Ishikawa (cell line): Measurements from ENCODE around the gene CRYGN.

Experiments
- EGR1 ChIP-seq: IDR thresholded peaks from 2 replicates; pipeline ENCODE4 v1.6.1; 2012
- EP300 ChIP-seq: IDR thresholded peaks from 2 replicates; pipeline ENCODE4 v1.6.1; 2012; ENCODE audit warnings: borderline replicate concordance
- NFIC ChIP-seq: IDR thresholded peaks from 2 replicates; pipeline ENCODE4 v1.6.1; 2012
- TEAD4 ChIP-seq: IDR thresholded peaks from 2 replicates; pipeline ENCODE4 v1.6.1; 2012
- USF1 ChIP-seq: IDR thresholded peaks from 2 replicates; pipeline ENCODE4 v1.6.1; 2012
- TF ChIP-seq, protein P1 (sequence below): IDR thresholded peaks from 2 replicates; pipeline ENCODE4 v1.6.1; 2012

DNA sequence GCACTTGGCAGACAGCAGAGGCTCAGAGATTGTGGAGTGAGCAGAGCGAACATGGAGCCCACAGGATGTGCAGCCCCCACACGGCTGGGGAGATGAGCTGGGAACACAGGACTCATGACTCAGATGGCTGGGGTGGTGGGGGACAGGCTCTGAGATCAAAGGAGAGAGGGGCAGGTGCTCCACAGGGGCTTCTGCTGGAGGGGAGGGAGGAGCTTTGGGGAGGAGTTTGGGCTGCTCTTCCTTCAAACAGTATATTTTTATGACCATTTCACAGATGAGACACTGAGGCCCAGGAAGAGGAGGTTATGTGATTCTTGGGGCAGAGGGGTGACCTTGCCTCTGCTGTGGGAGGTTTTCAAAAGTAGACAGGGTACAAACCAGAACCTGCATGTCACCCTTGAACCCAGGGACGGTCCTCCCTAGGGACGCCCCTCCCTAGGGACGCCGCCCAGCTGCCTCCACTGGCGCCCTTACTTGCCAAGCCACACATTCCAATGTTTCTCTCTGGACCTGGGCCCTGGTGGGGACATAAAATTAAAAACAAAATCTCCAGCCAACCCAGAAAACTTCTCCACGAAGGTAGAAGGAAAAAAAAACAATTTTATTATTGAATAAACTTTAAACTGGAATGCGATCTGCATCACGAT lies 981 bp upstream of the CRYGN start:
- no peak for TF ChIP-seq EP300
- TF ChIP-seq NFIC = no peak
- no peak for TF ChIP-seq USF1
- TF ChIP-seq, protein P1, sequence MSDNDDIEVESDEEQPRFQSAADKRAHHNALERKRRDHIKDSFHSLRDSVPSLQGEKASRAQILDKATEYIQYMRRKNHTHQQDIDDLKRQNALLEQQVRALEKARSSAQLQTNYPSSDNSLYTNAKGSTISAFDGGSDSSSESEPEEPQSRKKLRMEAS = no peak
- TF ChIP-seq EGR1 = no peak
- TF ChIP-seq TEAD4 = no peak
